Osteoblast (primary cell): ENCODE results near the gene SLC4A3. TPM values are rescaled to one million over a fixed set of nuclear protein-coding genes. Genes with fewer than 3 reads are reported as not detected.
A peak's percentile ranks its signal among the peaks of the same experiment; 100 is the strongest.

ENCODE experiments used
- DNase-seq: peaks from one replicate; pipeline ENCODE4 v3.0.0; 2011; ENCODE audit warnings: low spot score, mixed read lengths; ENCODE audit not compliant: insufficient read length; ENCODE audit errors: missing footprints
- H2AFZ ChIP-seq: 2 replicates; pipeline ENCODE4 v1.6.0; 2011; ENCODE audit warnings: mild to moderate bottlenecking, low read length
- H3K27ac ChIP-seq: 2 replicates; pipeline ENCODE4 v1.5.1; 2011; ENCODE audit warnings: mild to moderate bottlenecking, low read depth, low read length, moderate library complexity
- H3K27me3 ChIP-seq: 2 replicates; pipeline ENCODE4 v1.6.0; 2012; ENCODE audit warnings: mild to moderate bottlenecking, control low read depth, inconsistent platforms, low read length, moderate library complexity; ENCODE audit not compliant: insufficient read depth
- H3K36me3 ChIP-seq: 2 replicates; pipeline ENCODE4 v1.5.1; 2011; ENCODE audit warnings: mild to moderate bottlenecking, low read length, control low read depth, moderate library complexity; ENCODE audit not compliant: insufficient read depth
- H3K4me1 ChIP-seq: 2 replicates; pipeline ENCODE4 v1.5.1; 2011; ENCODE audit warnings: mild to moderate bottlenecking, low read length, control low read depth, moderate library complexity; ENCODE audit not compliant: insufficient read depth
- H3K4me2 ChIP-seq: 2 replicates; pipeline ENCODE4 v1.6.0; 2011; ENCODE audit warnings: mild to moderate bottlenecking, low read length; ENCODE audit not compliant: insufficient read depth
- H3K4me3 ChIP-seq: fragments of 200-600 bp; sonication (generic); 3 replicates; pipeline ENCODE4 v1.5.1; 2012; ENCODE audit warnings: mild to moderate bottlenecking, low read length, inconsistent platforms; ENCODE audit not compliant: insufficient read depth
- H3K79me2 ChIP-seq: 2 replicates; pipeline ENCODE4 v1.6.0; 2012; ENCODE audit warnings: mild to moderate bottlenecking, low read length, control low read depth, inconsistent platforms; ENCODE audit not compliant: insufficient read depth
- H3K9me3 ChIP-seq: 2 replicates; pipeline ENCODE4 v1.5.1; 2011; ENCODE audit warnings: low read depth, low read length, control low read depth
- H4K20me1 ChIP-seq: 2 replicates; pipeline ENCODE4 v1.6.0; 2012; ENCODE audit warnings: mild to moderate bottlenecking, low read length, control low read depth; ENCODE audit not compliant: insufficient read depth
- CTCF ChIP-seq: IDR thresholded peaks from 2 replicates; pipeline ENCODE4 v1.5.1; 2011; ENCODE audit warnings: mild to moderate bottlenecking, low read depth, low read length, moderate library complexity; ENCODE audit errors: extremely low read depth
- total RNA-seq: library from RNA; depleted of rRNA; stranded (reverse); fragments of >200 nt; gene quantifications from 2 replicates; pipeline ENCODE4 v1.2.3, GENCODE V29; 2012

SLC4A3 gene
- total RNA-seq, 1 donor, result 2.5 TPM

GRCh38 chr2:219612577-219613286, 14.7 kb upstream of the SLC4A3 start:
- Histone ChIP-seq H3K4me2 (no peak overlapping the region), H3K27ac (no peak overlapping the region), H3K27me3 (no peaks in the 10 kb centered on the region), H3K36me3 (peaks cover 12% of the 10 kb centered on the region), H3K9me3 (no peaks in the 10 kb centered on the region), H3K4me1 (no peaks in the 10 kb centered on the region), H2AFZ (no peak overlapping the region), H4K20me1 (no peaks in the 10 kb centered on the region), H3K79me2 (no peaks in the 10 kb centered on the region), H3K4me3 (no peak overlapping the region)
- TF ChIP-seq CTCF, result no peak
- DNase-seq, result peak; percentile 32

- Histone ChIP-seq H3K4me2 (no peak overlapping the region), H3K4me1 (no peaks in the 10 kb centered on the region), H3K27me3 (no peaks in the 10 kb centered on the region), H3K79me2 (no peaks in the 10 kb centered on the region), H3K4me3 (no peak overlapping the region), H3K27ac (no peak overlapping the region), H4K20me1 (no peaks in the 10 kb centered on the region), H3K36me3 (peaks cover 9% of the 10 kb centered on the region), H2AFZ (no peak overlapping the region), H3K9me3 (no peaks in the 10 kb centered on the region)
- peak; percentile 29 for DNase-seq
- TF ChIP-seq CTCF, result no peak
Observed at GRCh38 chr2:219613461-219614070, 13.9 kb upstream of the SLC4A3 start.

DNA sequence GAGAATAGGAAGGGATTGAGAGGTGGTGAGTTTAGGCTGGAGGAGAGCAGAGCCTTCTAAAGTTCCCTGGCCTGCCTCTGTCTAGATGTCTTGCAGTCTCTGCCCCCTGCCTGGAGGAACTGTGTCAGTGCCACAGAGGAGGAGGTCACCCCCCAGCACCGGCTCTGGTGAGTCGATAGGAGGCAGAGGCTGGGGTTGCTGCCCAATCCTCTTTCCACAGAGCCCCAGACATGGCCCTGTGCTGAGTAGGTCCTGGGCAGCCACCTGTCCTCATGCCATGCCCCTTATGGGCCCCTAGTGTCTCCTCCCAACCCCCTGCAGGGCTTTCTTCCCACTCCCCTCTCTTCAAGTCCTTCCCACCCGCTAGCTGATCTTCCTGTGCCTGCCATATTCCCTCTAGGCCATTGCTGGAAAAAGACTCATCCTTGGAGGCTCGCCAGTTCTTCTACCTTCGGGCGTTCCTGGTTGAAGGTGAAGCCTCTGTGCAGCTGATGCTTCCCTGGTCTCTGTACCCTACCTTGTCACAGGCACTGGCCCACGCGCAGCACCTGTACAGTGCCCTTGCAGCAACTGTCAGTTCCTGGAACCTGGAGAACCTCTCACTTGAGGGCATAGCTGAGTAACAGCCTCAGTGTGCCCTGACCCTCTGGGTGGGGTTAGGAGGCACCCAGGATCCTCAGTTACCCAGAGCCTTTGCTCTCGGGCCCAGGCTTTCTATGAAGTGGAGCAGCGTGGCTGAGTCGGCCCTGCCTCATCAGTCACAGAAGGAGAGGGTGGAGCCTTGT, 13.2 kb upstream of the SLC4A3 start:
- Histone ChIP-seq H2AFZ (no peak overlapping the region), H4K20me1 (no peaks in the 10 kb centered on the region), H3K4me3 (no peak overlapping the region), H3K4me2 (no peak overlapping the region), H3K27me3 (no peaks in the 10 kb centered on the region), H3K4me1 (no peaks in the 10 kb centered on the region), H3K9me3 (no peaks in the 10 kb centered on the region), H3K36me3 (peaks cover 9% of the 10 kb centered on the region), H3K79me2 (no peaks in the 10 kb centered on the region), H3K27ac (no peak overlapping the region)
- DNase-seq, result peak; percentile 59
- TF ChIP-seq CTCF, result no peak

DNA sequence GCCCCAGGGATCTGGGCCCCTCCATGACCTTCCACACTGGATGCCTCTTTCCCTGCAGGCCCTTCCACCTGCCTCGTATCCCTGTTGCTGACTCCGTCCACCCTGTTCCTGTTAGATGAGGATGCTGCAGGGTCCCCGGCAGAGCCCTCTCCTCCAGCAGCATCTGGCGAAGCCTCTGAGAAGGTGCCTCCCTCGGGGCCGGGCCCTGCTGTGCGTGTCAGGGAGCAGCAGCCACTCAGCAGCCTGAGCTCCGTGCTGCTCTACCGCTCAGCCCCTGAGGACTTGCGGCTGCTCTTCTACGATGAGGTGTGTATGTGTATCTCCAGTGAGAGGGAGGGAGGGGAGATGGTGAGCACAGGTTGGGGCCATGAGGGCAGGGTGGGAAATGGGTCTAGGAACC, 12.4 kb upstream of the SLC4A3 start:
- Histone ChIP-seq H3K4me1 (no peaks in the 10 kb centered on the region), H3K36me3 (peaks cover 9% of the 10 kb centered on the region), H3K27ac (no peak overlapping the region), H3K79me2 (no peaks in the 10 kb centered on the region), H3K9me3 (no peaks in the 10 kb centered on the region), H4K20me1 (no peaks in the 10 kb centered on the region), H3K4me3 (no peak overlapping the region), H3K27me3 (no peaks in the 10 kb centered on the region), H3K4me2 (no peak overlapping the region), H2AFZ (no peak overlapping the region)
- TF ChIP-seq CTCF, result no peak
- DNase-seq, result peak; percentile 26
